Endothelial cell of umbilical vein (primary cell): Measurements from ENCODE around the gene ACAT2.

Experiments used
- EZH2 ChIP-seq: IDR thresholded peaks from 2 replicates; pipeline ENCODE4 v1.6.1; 2012; ENCODE audit warnings: borderline replicate concordance, low read depth, mild to moderate bottlenecking, moderate library complexity, low read length, inconsistent platforms; ENCODE audit not compliant: severe bottlenecking
- JUN ChIP-seq: IDR thresholded peaks from 2 replicates; pipeline ENCODE4 v1.6.1; 2011; ENCODE audit warnings: borderline replicate concordance, low read depth; ENCODE audit not compliant: insufficient read length, insufficient read depth
- MAX ChIP-seq: IDR thresholded peaks from 2 replicates; pipeline ENCODE4 v1.6.1; 2011; ENCODE audit not compliant: insufficient read depth, insufficient read length
- MYC ChIP-seq: IDR thresholded peaks from one replicate; pipeline ENCODE4 v1.6.1; 2011; ENCODE audit warnings: mild to moderate bottlenecking, low read depth, low read length
- POLR2A ChIP-seq: IDR thresholded peaks from 2 replicates; pipeline ENCODE4 v1.6.1; 2012; ENCODE audit warnings: low read depth, mild to moderate bottlenecking, control low read depth, low read length
- POLR2AphosphoS5 ChIP-seq: IDR thresholded peaks from 2 replicates; pipeline ENCODE4 v1.6.1; 2012; ENCODE audit warnings: low read depth, mild to moderate bottlenecking, control low read depth, low read length, moderate library complexity; ENCODE audit not compliant: insufficient read depth
- TF ChIP-seq, protein P1 (sequence below), 2 donors: IDR thresholded peaks; 1 replicate in 1 of 2; 2 replicates in 1 of 2; pipeline ENCODE4 v1.5.1; 2011; ENCODE audit warnings: low read length in 2 of 2, mild to moderate bottlenecking in 2 of 2, moderate library complexity in 2 of 2, control low read depth in 1 of 2, inconsistent platforms in 1 of 2, low read depth in 1 of 2; ENCODE audit not compliant: insufficient read depth in 1 of 2; ENCODE audit errors: extremely low read depth in 1 of 2

DNA sequence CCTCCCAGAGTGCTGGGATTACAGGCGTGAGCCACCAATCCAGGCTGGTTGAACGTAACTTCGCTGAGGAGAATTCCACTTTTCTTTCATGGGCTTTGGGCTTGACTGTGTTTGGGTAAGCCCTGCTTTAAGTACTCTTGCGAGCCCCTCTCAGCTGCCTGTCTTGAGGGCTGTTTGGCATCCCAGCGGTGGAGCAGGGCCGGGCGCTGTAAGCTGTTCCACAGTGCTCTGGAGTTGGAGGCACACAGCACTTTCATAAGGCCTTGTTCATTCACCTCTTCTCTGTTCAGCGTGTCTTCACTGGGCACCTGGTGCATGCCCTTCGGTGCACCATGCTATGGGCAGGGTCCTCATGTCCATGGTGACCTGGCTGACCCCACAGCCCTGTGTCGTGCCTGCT is 59.9 kb downstream of the ACAT2 start:
- TF ChIP-seq, protein P1, sequence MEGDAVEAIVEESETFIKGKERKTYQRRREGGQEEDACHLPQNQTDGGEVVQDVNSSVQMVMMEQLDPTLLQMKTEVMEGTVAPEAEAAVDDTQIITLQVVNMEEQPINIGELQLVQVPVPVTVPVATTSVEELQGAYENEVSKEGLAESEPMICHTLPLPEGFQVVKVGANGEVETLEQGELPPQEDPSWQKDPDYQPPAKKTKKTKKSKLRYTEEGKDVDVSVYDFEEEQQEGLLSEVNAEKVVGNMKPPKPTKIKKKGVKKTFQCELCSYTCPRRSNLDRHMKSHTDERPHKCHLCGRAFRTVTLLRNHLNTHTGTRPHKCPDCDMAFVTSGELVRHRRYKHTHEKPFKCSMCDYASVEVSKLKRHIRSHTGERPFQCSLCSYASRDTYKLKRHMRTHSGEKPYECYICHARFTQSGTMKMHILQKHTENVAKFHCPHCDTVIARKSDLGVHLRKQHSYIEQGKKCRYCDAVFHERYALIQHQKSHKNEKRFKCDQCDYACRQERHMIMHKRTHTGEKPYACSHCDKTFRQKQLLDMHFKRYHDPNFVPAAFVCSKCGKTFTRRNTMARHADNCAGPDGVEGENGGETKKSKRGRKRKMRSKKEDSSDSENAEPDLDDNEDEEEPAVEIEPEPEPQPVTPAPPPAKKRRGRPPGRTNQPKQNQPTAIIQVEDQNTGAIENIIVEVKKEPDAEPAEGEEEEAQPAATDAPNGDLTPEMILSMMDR (IDR thresholded peaks at IDR 0.05; ENCODE audit: extremely low read depth in 1 of 2, insufficient read depth in 1 of 2, low read depth in 1 of 2, low read length in 2 of 2): no peak
- TF ChIP-seq MAX: no peak
- TF ChIP-seq POLR2AphosphoS5: no peak
- no peak for TF ChIP-seq EZH2
- no peak for TF ChIP-seq POLR2A
- no peak for TF ChIP-seq JUN
- no peak for TF ChIP-seq MYC
